SU-DHL-6 (cell line): ENCODE results near the gene CCR5AS.

Experiments used
- EZH2phosphoT487 ChIP-seq: fragments of 200-600 bp; sonication (generic), shearing (Covaris generic); conservative IDR thresholded peaks from 2 replicates; pipeline ENCODE4 v1.6.1; 2018; ENCODE audit warnings: mild to moderate bottlenecking, antibody characterized with exemption, low read length, moderate library complexity, mixed read lengths
- TF ChIP-seq, protein P1 (sequence below): fragments of 200-600 bp; sonication (generic); IDR thresholded peaks from one replicate; pipeline ENCODE4 v1.5.1; 2017; ENCODE audit warnings: antibody characterized with exemption, mild to moderate bottlenecking, low read length, moderate library complexity; ENCODE audit not compliant: insufficient read depth, poor library complexity, severe bottlenecking

DNA sequence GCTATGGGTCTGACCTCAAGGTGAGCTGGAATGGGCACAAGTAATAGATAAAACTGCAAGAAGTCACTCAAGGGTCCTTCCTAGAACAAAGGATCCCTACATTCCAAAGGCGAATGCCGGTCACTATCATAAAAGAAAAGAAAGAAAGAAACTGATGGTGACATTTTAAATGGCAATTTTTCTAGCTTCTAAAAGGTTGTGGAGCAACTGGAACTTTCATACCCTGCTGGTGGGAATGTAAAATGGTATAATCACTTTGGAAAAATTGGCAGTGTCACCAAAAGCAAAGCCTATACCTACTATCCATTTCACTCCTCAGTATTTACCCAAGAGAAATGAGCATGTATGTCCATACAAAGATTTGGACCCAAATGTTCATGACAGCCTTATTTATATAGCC is 4.4 kb upstream of the CCR5AS start:
- TF ChIP-seq, protein P1, sequence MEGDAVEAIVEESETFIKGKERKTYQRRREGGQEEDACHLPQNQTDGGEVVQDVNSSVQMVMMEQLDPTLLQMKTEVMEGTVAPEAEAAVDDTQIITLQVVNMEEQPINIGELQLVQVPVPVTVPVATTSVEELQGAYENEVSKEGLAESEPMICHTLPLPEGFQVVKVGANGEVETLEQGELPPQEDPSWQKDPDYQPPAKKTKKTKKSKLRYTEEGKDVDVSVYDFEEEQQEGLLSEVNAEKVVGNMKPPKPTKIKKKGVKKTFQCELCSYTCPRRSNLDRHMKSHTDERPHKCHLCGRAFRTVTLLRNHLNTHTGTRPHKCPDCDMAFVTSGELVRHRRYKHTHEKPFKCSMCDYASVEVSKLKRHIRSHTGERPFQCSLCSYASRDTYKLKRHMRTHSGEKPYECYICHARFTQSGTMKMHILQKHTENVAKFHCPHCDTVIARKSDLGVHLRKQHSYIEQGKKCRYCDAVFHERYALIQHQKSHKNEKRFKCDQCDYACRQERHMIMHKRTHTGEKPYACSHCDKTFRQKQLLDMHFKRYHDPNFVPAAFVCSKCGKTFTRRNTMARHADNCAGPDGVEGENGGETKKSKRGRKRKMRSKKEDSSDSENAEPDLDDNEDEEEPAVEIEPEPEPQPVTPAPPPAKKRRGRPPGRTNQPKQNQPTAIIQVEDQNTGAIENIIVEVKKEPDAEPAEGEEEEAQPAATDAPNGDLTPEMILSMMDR: no peak
- TF ChIP-seq EZH2phosphoT487: no peak
